ENCODE measurements around the gene COQ8A.
A peak's percentile ranks its signal among the peaks of the same experiment; 100 is the strongest.

COQ8A gene

GRCh38 chr1:226937940-226938725 lies 2.0 kb upstream of the COQ8A start:
- no peak for DNase-seq (ENCODE audit: low spot score)
- no peak for TF ChIP-seq CTCF (IDR thresholded peaks at IDR 0.05; ENCODE audit: borderline replicate concordance, control extremely low read depth, extremely low read depth, insufficient read depth, missing control alignments)
- in situ Hi-C loops (cut with MboI; ENCODE audit: low sequenced_read_pairs, unreplicated experiment), result no loop called here

GRCh38 chr1:226938903-226939437 lies 1.1 kb upstream of the COQ8A start:
- no peak for TF ChIP-seq CTCF (IDR thresholded peaks at IDR 0.05; ENCODE audit: borderline replicate concordance, control extremely low read depth, extremely low read depth, insufficient read depth, missing control alignments)
- no peak for DNase-seq (ENCODE audit: low spot score)
- in situ Hi-C loops (cut with MboI; ENCODE audit: low sequenced_read_pairs, unreplicated experiment), result no loop called here

GRCh38 chr1:226939438-226940028 lies 561 bp upstream of the COQ8A start:
- peak; percentile 67 for DNase-seq (ENCODE audit: low spot score)
- in situ Hi-C loops (cut with MboI; ENCODE audit: low sequenced_read_pairs, unreplicated experiment), result no loop called here
- no peak for TF ChIP-seq CTCF (IDR thresholded peaks at IDR 0.05; ENCODE audit: borderline replicate concordance, control extremely low read depth, extremely low read depth, insufficient read depth, missing control alignments)

DNA sequence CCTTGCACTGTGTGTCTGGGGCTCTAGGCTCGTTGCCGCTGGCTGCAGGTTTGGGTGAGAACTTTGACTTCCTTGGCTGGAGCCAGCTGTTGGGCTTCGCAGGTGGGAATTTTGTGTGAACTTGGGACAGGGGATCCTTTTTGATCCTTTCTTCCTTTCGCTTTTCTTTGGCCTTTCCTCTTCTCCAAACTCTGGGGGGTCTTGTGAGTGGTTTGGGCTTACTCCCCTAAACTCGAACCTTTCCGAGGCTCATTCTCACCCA lies 643 bp downstream of the COQ8A start:
- no peak for TF ChIP-seq CTCF (IDR thresholded peaks at IDR 0.05; ENCODE audit: borderline replicate concordance, control extremely low read depth, extremely low read depth, insufficient read depth, missing control alignments)
- in situ Hi-C loops (cut with MboI; ENCODE audit: low sequenced_read_pairs, unreplicated experiment), result no loop called here
- no peak for DNase-seq (ENCODE audit: low spot score)

DNA sequence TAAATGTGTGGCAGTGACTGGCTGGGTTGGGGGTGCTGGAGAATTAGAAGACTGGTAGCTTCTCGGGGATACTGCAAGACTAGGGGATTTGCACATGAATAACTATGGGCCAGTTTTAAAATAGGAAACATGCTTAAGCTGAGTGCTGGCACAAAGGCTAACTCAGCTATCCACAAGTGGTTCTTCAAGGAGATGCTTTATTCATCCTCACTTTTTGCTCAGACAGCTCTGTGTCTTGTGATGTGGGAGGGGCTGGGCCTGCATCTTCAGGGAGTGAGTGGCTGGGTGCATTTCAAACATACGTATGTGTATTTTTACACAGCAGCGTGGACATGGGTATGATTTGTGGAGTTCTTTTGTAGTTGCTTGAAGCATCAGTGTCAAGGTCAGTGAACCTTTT lies 2.3 kb downstream of the COQ8A start:
- no peak for DNase-seq (ENCODE audit: low spot score)
- TF ChIP-seq CTCF (IDR thresholded peaks at IDR 0.05; ENCODE audit: borderline replicate concordance, control extremely low read depth, extremely low read depth, insufficient read depth, missing control alignments), result no peak
- in situ Hi-C loops (cut with MboI; ENCODE audit: low sequenced_read_pairs, unreplicated experiment), result no loop called here

DNA sequence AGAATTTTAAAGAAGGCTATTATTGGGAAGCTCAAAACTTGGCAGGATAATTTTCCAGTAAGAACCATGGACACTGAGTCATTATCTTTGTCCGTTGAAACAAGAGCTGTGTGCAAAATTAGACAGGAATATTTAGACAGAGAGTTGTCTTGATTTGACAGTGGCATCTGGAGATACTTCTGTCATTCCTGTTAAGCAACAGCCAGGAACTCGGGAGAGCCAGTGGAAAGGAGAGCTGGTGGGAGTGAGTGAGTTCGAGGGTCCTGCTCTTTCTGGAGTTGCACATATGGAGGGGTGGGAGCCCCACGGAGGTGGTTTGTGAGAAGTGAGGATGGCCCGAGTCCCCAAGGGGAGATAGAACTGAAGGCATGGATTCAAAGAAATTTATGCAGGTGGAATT lies 3.1 kb downstream of the COQ8A start:
- in situ Hi-C loops (cut with MboI; ENCODE audit: low sequenced_read_pairs, unreplicated experiment), result no loop called here
- TF ChIP-seq CTCF (IDR thresholded peaks at IDR 0.05; ENCODE audit: borderline replicate concordance, control extremely low read depth, extremely low read depth, insufficient read depth, missing control alignments), result no peak
- DNase-seq (ENCODE audit: low spot score), result no peak
